ENCODE results near the gene NOP14. TPM values are rescaled to one million over a fixed set of nuclear protein-coding genes. Genes with fewer than 3 reads are reported as not detected.

Gene NOP14
- total RNA-seq, 4 donors from 2014 or later = 22.6 to 31.3 (median 24.7) TPM

- intact Hi-C loops (cut with DNase I) = no loop called here
- Histone ChIP-seq H3K27me3 (no peaks in the 10 kb centered on the region), H3K27ac (peak overlapping the region in 3 of 4 donors; percentile 39 to 98 (median 94)), H3K4me1 (peaks cover 16 to 41% (median 30%) of the 10 kb centered on the region in 3 donors), H3K36me3 (peaks cover 19 to 70% (median 44%) of the 10 kb centered on the region in 3 donors), H3K9me3 (no peaks in the 10 kb centered on the region), H3K4me3 (no peak overlapping the region)
- TF ChIP-seq CTCF (IDR thresholded peaks at IDR 0.05) (no peak), POLR2A (IDR thresholded peaks at IDR 0.05) (no peak)
- no peak for DNase-seq
- WGBS, 2 donors = 77 to 85% methylated on average over 8 to 9 of the region's 12 CpGs
Observed at GRCh38 chr4:2930135-2930757, 33.0 kb downstream of the NOP14 start.

- 71 to 91% methylated on average over 12 of the region's 16 CpGs for whole genome bisulfite sequencing, 2 donors
- Histone ChIP-seq H3K4me3 (no peak overlapping the region), H3K36me3 (peaks cover 19 to 78% (median 44%) of the 10 kb centered on the region in 3 donors), H3K4me1 (peaks cover 16 to 38% (median 29%) of the 10 kb centered on the region in 3 donors), H3K9me3 (no peaks in the 10 kb centered on the region), H3K27me3 (no peaks in the 10 kb centered on the region), H3K27ac (no peak overlapping the region)
- no peak for DNase-seq
- TF ChIP-seq POLR2A (IDR thresholded peaks at IDR 0.05) (no peak), CTCF (IDR thresholded peaks at IDR 0.05) (no peak)
- intact Hi-C loops (cut with DNase I) = no loop called here
Observed at GRCh38 chr4:2929469-2929868, 33.7 kb downstream of the NOP14 start.

- Histone ChIP-seq H3K4me3 (no peak overlapping the region), H3K9me3 (no peaks in the 10 kb centered on the region), H3K4me1 (peaks cover 13 to 40% (median 31%) of the 10 kb centered on the region in 3 donors), H3K36me3 (peaks cover 19 to 87% (median 48%) of the 10 kb centered on the region in 3 donors), H3K27me3 (no peaks in the 10 kb centered on the region), H3K27ac (no peak overlapping the region)
- no peak for DNase-seq
- intact Hi-C loops (cut with DNase I) = no loop called here
- 74 to 82% methylated on average over 12 to 19 of the region's 32 CpGs for whole genome bisulfite sequencing, 2 donors
- TF ChIP-seq POLR2A (IDR thresholded peaks at IDR 0.05) = no peak
- no peak for TF ChIP-seq CTCF (IDR thresholded peaks at IDR 0.05)
Observed at GRCh38 chr4:2928242-2929176, 34.7 kb downstream of the NOP14 start.

- TF ChIP-seq POLR2A (IDR thresholded peaks at IDR 0.05) (no peak), CTCF (IDR thresholded peaks at IDR 0.05) (no peak)
- no peak for DNase-seq
- Histone ChIP-seq H3K4me3 (no peak overlapping the region), H3K9me3 (no peaks in the 10 kb centered on the region), H3K36me3 (peaks cover 19 to 95% (median 48%) of the 10 kb centered on the region in 3 donors), H3K4me1 (peaks cover 5 to 40% (median 30%) of the 10 kb centered on the region in 3 donors), H3K27me3 (no peaks in the 10 kb centered on the region), H3K27ac (no peak overlapping the region)
- 91 to 97% methylated on average over 12 of the region's 12 CpGs for WGBS, 2 donors
- intact Hi-C loops (cut with DNase I) = no loop called here
Observed at GRCh38 chr4:2927696-2928075, 35.5 kb downstream of the NOP14 start.
